Muscle of leg (tissue), 11 donors: ENCODE data around the gene RCSD1. TPM values are rescaled to one million over a fixed set of nuclear protein-coding genes. Genes with fewer than 3 reads are reported as not detected.
A peak's percentile ranks its signal among the peaks of the same experiment; 100 is the strongest.

Experiments used
- DNase-seq: peaks from one replicate; pipeline ENCODE4 v3.0.0; 2013
- H3K27ac ChIP-seq: one replicate; pipeline ENCODE4 v1.5.1; 2013; ENCODE audit warnings: mild to moderate bottlenecking, low read length, control low read depth
- H3K27me3 ChIP-seq: one replicate; pipeline ENCODE4 v1.6.1; 2013; ENCODE audit warnings: low read length; ENCODE audit not compliant: control insufficient read depth, insufficient read depth
- H3K36me3 ChIP-seq: one replicate; pipeline ENCODE4 v1.6.1; 2013; ENCODE audit warnings: low read length; ENCODE audit not compliant: control insufficient read depth, insufficient read depth
- H3K4me1 ChIP-seq: one replicate; pipeline ENCODE4 v1.6.1; 2013; ENCODE audit warnings: low read length; ENCODE audit not compliant: control insufficient read depth, insufficient read depth
- H3K4me3 ChIP-seq: one replicate; pipeline ENCODE4 v1.5.1; 2013; ENCODE audit warnings: low read length, control low read depth
- H3K9me3 ChIP-seq: replicated peaks from 2 replicates; pipeline ENCODE4 v1.6.1; 2013; ENCODE audit warnings: low read depth, low read length; ENCODE audit not compliant: control insufficient read depth
- WGBS: methylation state at CpG from one replicate; pipeline ENCODE4 v1.1.5; 2013; ENCODE audit warnings: missing lambda C conversion rate; ENCODE audit not compliant: insufficient coverage; 5-methylcytosine and 5-hydroxymethylcytosine counted together
- polyA plus RNA-seq, 8 donors: library from polyadenylated mRNA; unstranded; fragments of 120-200 nt; gene quantifications; one replicate each; pipeline versions ENCODE4 v1.2.1 to v1.2.3, GENCODE V29; 2013; ENCODE audit warnings: inconsistent platforms in 1 of 8, low replicate concordance in 1 of 8; ENCODE audit not compliant: insufficient read length in 8 of 8, insufficient read depth in 1 of 8
- total RNA-seq: library from RNA; stranded (reverse); fragments of 120-200 nt; gene quantifications from one replicate; pipeline ENCODE4 v1.2.4, GENCODE V29; 2013

The RCSD1 gene
- total and polyA plus RNA-seq, 9 donors: 31.4 to 60.6 (median 40.8) TPM

DNA sequence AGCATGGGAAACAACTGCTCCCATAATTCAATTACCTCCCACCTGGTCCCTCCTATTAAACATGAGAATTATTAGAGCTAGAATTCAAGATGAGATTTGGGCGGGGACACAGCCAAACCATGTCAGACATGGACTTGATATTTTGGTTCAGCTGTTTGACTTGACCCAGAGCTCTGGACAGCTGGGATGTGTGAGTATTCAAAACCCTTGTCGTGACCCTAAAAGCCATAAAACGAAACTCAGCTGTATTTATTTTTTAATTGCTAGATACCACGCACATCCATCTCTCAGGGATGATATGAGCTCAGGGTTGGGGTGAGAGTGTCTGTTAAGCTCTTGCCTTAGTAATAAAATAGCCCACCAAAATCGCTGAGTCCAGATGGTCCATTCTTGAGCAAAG, 45.4 kb downstream of the RCSD1 start:
- WGBS: 75% methylated on average over 2 of the region's 5 CpGs
- H3K4me3 ChIP-seq: no peak overlapping the region
- H3K4me1 ChIP-seq: peaks cover 18% of the 10 kb centered on the region

DNA sequence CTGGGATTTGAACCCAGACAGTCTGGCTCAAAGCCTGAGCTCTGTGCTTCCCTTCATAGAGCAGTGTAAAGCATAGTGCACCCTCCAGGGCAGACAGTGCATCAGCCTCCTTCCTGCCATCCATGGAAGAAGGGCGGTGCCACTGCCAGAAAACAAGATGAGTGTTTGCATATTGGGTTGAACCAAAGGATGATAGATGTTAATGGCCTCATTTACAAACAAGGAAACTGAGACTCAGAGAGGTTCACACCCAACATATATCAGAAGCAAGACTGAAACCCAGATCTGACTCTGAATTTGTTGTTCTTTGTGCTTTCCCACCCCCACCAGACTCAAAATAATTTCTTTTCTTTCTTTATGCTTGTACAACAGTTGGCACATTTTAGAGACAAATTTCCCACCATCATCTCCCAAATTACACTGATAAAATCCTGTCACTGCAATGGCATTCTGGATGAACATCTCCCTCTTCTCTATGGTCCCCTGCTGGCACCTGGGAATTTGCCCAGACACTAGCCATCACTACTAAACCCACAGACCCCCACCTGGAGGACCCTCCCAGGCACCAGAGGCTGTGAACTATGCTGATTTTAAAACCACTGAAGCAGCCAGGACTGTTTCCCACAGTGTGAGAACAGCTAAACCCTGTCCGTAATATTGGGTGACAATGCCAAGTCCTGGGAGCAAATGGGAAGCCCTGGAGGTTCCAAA, 46.3 kb downstream of the RCSD1 start:
- Histone ChIP-seq H3K36me3 (no peaks in the 10 kb centered on the region), H3K27ac (no peak overlapping the region), H3K9me3 (no peaks in the 10 kb centered on the region), H3K27me3 (no peaks in the 10 kb centered on the region), H3K4me1 (peaks cover 21% of the 10 kb centered on the region), H3K4me3 (no peak overlapping the region)
- 82% methylated on average over 1 of the region's 2 CpGs for WGBS
- no peak for DNase-seq

More for the DNA sequence above, 45.4 kb downstream of the RCSD1 start:
- no peak overlapping the region for H3K27ac ChIP-seq
- no peaks in the 10 kb centered on the region for H3K9me3 ChIP-seq
- no peaks in the 10 kb centered on the region for H3K36me3 ChIP-seq
- DNase-seq: no peak
- no peaks in the 10 kb centered on the region for H3K27me3 ChIP-seq

- H3K27me3 ChIP-seq: no peaks in the 10 kb centered on the region
- H3K27ac ChIP-seq: no peak overlapping the region
- no peaks in the 10 kb centered on the region for H3K36me3 ChIP-seq
- WGBS: 84% methylated on average over 5 of the region's 7 CpGs
- no peak overlapping the region for H3K4me3 ChIP-seq
- H3K4me1 ChIP-seq: peaks cover 23% of the 10 kb centered on the region
- DNase-seq: no peak
- H3K9me3 ChIP-seq: no peaks in the 10 kb centered on the region
Measured at GRCh38 chr1:167676916-167677848, 47.1 kb downstream of the RCSD1 start.

DNA sequence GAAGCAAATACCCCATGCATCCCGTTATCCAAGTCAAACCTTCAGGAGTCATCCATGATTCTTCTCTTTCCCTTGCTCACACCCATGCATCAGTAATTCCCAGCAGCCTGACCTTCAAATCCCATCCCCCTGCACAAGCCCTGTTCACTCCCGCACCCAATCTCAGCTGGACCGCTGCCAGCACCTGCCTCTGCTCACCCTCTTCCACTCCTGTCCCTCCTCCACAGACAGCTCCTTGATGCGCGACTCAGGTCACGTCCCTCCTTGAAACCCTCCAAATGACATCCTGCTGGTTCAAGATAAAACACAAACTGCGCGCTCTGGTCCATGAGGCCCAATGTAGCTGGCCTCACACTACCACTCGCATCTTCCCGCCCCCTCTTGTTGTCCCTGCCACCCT, 48.4 kb downstream of the RCSD1 start:
- peaks cover 32% of the 10 kb centered on the region for H3K4me1 ChIP-seq
- DNase-seq: no peak
- H3K27ac ChIP-seq: no peak overlapping the region
- no peaks in the 10 kb centered on the region for H3K27me3 ChIP-seq
- no peaks in the 10 kb centered on the region for H3K9me3 ChIP-seq
- WGBS: 92% methylated on average over 8 of the region's 10 CpGs
- no peaks in the 10 kb centered on the region for H3K36me3 ChIP-seq
- H3K4me3 ChIP-seq: no peak overlapping the region

DNA sequence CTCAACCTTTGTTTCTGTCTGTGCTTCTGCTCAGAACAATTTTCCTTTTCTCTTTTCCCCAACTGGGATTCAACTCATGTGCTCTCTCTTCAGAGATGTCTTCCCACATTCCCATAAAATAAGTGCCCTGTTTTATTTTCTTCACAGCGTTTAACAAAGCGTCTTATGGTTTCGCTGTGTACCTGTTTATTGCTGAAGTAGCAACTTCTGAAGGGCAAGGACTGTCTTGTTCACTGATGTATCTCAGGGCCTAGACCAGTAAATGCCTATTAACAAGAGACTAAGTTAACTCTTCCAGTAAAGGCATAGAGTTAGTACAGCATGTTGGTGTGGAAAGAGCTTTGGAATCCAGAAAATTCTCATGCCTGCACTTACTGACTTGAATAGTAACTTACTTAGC, 48.8 kb downstream of the RCSD1 start:
- no peaks in the 10 kb centered on the region for H3K36me3 ChIP-seq
- no peak overlapping the region for H3K27ac ChIP-seq
- no peak for DNase-seq
- no peak overlapping the region for H3K4me3 ChIP-seq
- H3K9me3 ChIP-seq: no peaks in the 10 kb centered on the region
- no peaks in the 10 kb centered on the region for H3K27me3 ChIP-seq
- WGBS: no CpG with 5 or more reads among the region's 3 CpGs
- H3K4me1 ChIP-seq: peaks cover 36% of the 10 kb centered on the region

- Histone ChIP-seq H3K9me3 (no peaks in the 10 kb centered on the region), H3K27ac (no peak overlapping the region), H3K36me3 (no peaks in the 10 kb centered on the region), H3K4me3 (no peak overlapping the region), H3K27me3 (no peaks in the 10 kb centered on the region), H3K4me1 (peaks cover 41% of the 10 kb centered on the region)
- DNase-seq: peak; percentile 56
- 89% methylated on average over 6 of the region's 6 CpGs for WGBS
Measured at GRCh38 chr1:167679714-167680113, 49.7 kb downstream of the RCSD1 start.

DNA sequence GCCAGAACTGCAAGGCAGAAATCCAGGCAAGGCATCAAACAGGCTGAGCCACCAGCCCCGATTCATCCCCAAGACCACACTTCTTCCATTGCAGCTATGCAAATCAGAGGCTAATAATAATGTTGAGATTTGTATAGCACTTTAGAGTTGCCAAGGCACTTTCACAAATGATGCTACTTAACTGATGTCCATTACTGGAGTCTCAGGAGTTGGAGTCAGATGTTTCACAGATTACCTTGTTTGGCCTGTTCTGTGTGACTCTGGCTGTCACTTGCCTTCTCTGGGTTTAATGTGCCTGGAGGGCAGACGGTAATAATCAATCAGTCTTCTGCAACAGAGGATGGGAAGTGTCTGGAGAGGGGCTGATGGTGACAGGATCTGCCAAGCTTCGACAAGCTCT, 51.0 kb downstream of the RCSD1 start:
- Histone ChIP-seq H3K27ac (peak overlapping the region; percentile 68), H3K4me3 (no peak overlapping the region), H3K4me1 (peaks cover 48% of the 10 kb centered on the region), H3K36me3 (peaks cover 3% of the 10 kb centered on the region), H3K27me3 (no peaks in the 10 kb centered on the region), H3K9me3 (no peaks in the 10 kb centered on the region)
- no peak for DNase-seq
- WGBS: no CpG with 5 or more reads among the region's 3 CpGs

- Histone ChIP-seq H3K9me3 (no peaks in the 10 kb centered on the region), H3K4me1 (peaks cover 54% of the 10 kb centered on the region), H3K27me3 (no peaks in the 10 kb centered on the region), H3K36me3 (peaks cover 3% of the 10 kb centered on the region), H3K4me3 (no peak overlapping the region), H3K27ac (peak overlapping the region; percentile 68)
- no CpG with 5 or more reads among the region's 5 CpGs for WGBS
- DNase-seq: peak; percentile 93
Measured at GRCh38 chr1:167681451-167682098, 51.5 kb downstream of the RCSD1 start.

- H3K4me3 ChIP-seq: no peak overlapping the region
- DNase-seq: no peak
- H3K27me3 ChIP-seq: no peaks in the 10 kb centered on the region
- H3K27ac ChIP-seq: no peak overlapping the region
- H3K36me3 ChIP-seq: peaks cover 3% of the 10 kb centered on the region
- H3K9me3 ChIP-seq: no peaks in the 10 kb centered on the region
- H3K4me1 ChIP-seq: peaks cover 62% of the 10 kb centered on the region
- no CpG with 5 or more reads among the region's 6 CpGs for WGBS
Measured at GRCh38 chr1:167683226-167683625, 53.2 kb downstream of the RCSD1 start.
